ENCODE data around the gene B9D1. TPM values are rescaled to one million over a fixed set of nuclear protein-coding genes. Genes with fewer than 3 reads are reported as not detected.

Gene B9D1
- total RNA-seq, 1 experiment from 2014 or later = 48.0 TPM

- no peak overlapping the region for H3K4me2 ChIP-seq (ENCODE audit: low read length)
- DNase-seq (no peak), ATAC-seq (no peak)
- ChIA-PET POLR2A (ENCODE audit: unreplicated experiment) (no interaction called here), CTCF (no interaction called here)
- intact Hi-C loops (cut with micrococcal nuclease) = no loop called here
- H3K27me3 ChIP-seq (ENCODE audit: low read length) = no peaks in the 10 kb centered on the region
- H4K20me1 ChIP-seq (ENCODE audit: low read length) = no peaks in the 10 kb centered on the region
- H3K27ac ChIP-seq (ENCODE audit: low read length) = no peak overlapping the region
- BruUV-seq (replicated peaks) = no TSS peak
- H3K4me3 ChIP-seq (ENCODE audit: low read length) = no peak overlapping the region
- H3K36me3 ChIP-seq (ENCODE audit: low read depth, low read length) = no peaks in the 10 kb centered on the region; the same call in 1 of the 2 replicates
- H3K79me2 ChIP-seq (ENCODE audit: low read length) = no peaks in the 10 kb centered on the region
- TF ChIP-seq EZH2 (IDR thresholded peaks at IDR 0.05; ENCODE audit: low read length, unreplicated experiment) = no peak
- no peak for TF ChIP-seq EZH2phosphoT487 (IDR thresholded peaks at IDR 0.05; ENCODE audit: borderline replicate concordance, low read length)
- no peak for TF ChIP-seq CTCF (conservative IDR thresholded peaks at IDR 0.05; ENCODE audit: low read depth, low read length)
- H3F3A ChIP-seq (ENCODE audit: low read length, unreplicated experiment) = no peaks in the 10 kb centered on the region
- H3K9me3 ChIP-seq (ENCODE audit: low read length) = no peaks in the 10 kb centered on the region
- no peaks in the 10 kb centered on the region for H3K4me1 ChIP-seq (ENCODE audit: insufficient read depth, low read length)
- no peak overlapping the region for H2AFZ ChIP-seq (ENCODE audit: low read length)
- H3K9me2 ChIP-seq (replicated peaks; ENCODE audit: low read length) = no peaks in the 10 kb centered on the region
- no peak overlapping the region for H3K9ac ChIP-seq (ENCODE audit: low read length)
Observed at GRCh38 chr17:19305761-19306159, 56.8 kb downstream of the B9D1 start.

- intact Hi-C loops (cut with micrococcal nuclease) = no loop called here
Observed at GRCh38 chr17:19305256-19305655, 57.3 kb downstream of the B9D1 start.

More at GRCh38 chr17:19305256-19305655, 57.3 kb downstream of the B9D1 start:
- H3K9me3 ChIP-seq (ENCODE audit: low read length) = no peaks in the 10 kb centered on the region
- no peaks in the 10 kb centered on the region for H3K27me3 ChIP-seq (ENCODE audit: low read length)
- H3K4me1 ChIP-seq (ENCODE audit: insufficient read depth, low read length) = no peaks in the 10 kb centered on the region
- no peaks in the 10 kb centered on the region for H3K9me2 ChIP-seq (replicated peaks; ENCODE audit: low read length)
- H4K20me1 ChIP-seq (ENCODE audit: low read length) = no peaks in the 10 kb centered on the region
- CTCF ChIA-PET = no interaction called here
- H3K27ac ChIP-seq (ENCODE audit: low read length) = no peak overlapping the region
- H2AFZ ChIP-seq (ENCODE audit: low read length) = no peak overlapping the region
- POLR2A ChIA-PET (ENCODE audit: unreplicated experiment) = no interaction called here
- H3K4me3 ChIP-seq (ENCODE audit: low read length) = no peak overlapping the region
- H3F3A ChIP-seq (ENCODE audit: low read length, unreplicated experiment) = no peaks in the 10 kb centered on the region
- H3K36me3 ChIP-seq (ENCODE audit: low read depth, low read length) = no peaks in the 10 kb centered on the region; the same call in 1 of the 2 replicates
- no TSS peak for BruUV-seq (replicated peaks)
- H3K9ac ChIP-seq (ENCODE audit: low read length) = no peak overlapping the region
- no peak for DNase-seq
- ATAC-seq = no peak
- no peak overlapping the region for H3K4me2 ChIP-seq (ENCODE audit: low read length)
- H3K79me2 ChIP-seq (ENCODE audit: low read length) = no peaks in the 10 kb centered on the region
- TF ChIP-seq EZH2 (IDR thresholded peaks at IDR 0.05; ENCODE audit: low read length, unreplicated experiment) (no peak), EZH2phosphoT487 (IDR thresholded peaks at IDR 0.05; ENCODE audit: borderline replicate concordance, low read length) (no peak), CTCF (conservative IDR thresholded peaks at IDR 0.05; ENCODE audit: low read depth, low read length) (no peak)

Measured in PC-3 (cell line).